IMR-90 (cell line): ENCODE data around the gene PPP1R27. TPM values are rescaled to one million over a fixed set of nuclear protein-coding genes. Genes with fewer than 3 reads are reported as not detected.

Experiments used
- ATAC-seq: fragments of 200-7000 bp; cut with Tn5 transposase; 2 replicates; pipeline ENCODE4 v1.9.1; 2020; ENCODE audit warnings: low read depth, mild to moderate bottlenecking, moderate library complexity
- BruUV-seq: library from RNA; stranded (reverse); fragments of 400-500 nt; replicated peaks from 2 replicates; lab custom pipeline; 2021; lab: Mats Ljungman, UMichigan
- CTCF ChIA-PET: fragments of 300-600 bp; formaldehyde crosslinking; extraction: SDS; loops from one replicate; lab custom pipeline; 2021; ENCODE audit warnings: antibody characterized with exemption; lab: Yijun Ruan, JAX
- POLR2A ChIA-PET: fragments of 300-600 bp; sonication (Branson Sonifier 250); formaldehyde crosslinking; loops from one replicate; lab custom pipeline; 2022; ENCODE audit warnings: antibody characterized with exemption; ENCODE audit not compliant: unreplicated experiment; lab: Charles Lee
- DNase-seq: peaks from one replicate; pipeline ENCODE4 v3.0.0; 2013
- H2AFZ ChIP-seq: replicated peaks from 2 replicates; pipeline ENCODE3; 2013; ENCODE audit warnings: low read length, mild to moderate bottlenecking; ENCODE audit not compliant: poor library complexity
- H2AK5ac ChIP-seq: 2 replicates; pipeline ENCODE4 v1.6.1; 2013; ENCODE audit warnings: low read depth, low read length, inconsistent platforms
- H2AK9ac ChIP-seq: replicated peaks from 2 replicates; pipeline ENCODE3; 2013; ENCODE audit warnings: mild to moderate bottlenecking, low read depth, low read length, moderate library complexity; ENCODE audit not compliant: poor library complexity
- H2BK120ac ChIP-seq: 2 replicates; pipeline ENCODE4 v1.6.1; 2013; ENCODE audit warnings: low read depth, low read length, inconsistent platforms
- H2BK15ac ChIP-seq: 3 replicates; pipeline ENCODE4 v1.6.1; 2013; ENCODE audit warnings: low read depth, low read length, inconsistent platforms
- H2BK20ac ChIP-seq: 2 replicates; pipeline ENCODE4 v1.6.1; 2013; ENCODE audit warnings: low read depth, mild to moderate bottlenecking, inconsistent platforms, low read length, moderate library complexity
- H2BK5ac ChIP-seq: 2 replicates; pipeline ENCODE4 v1.6.1; 2013; ENCODE audit warnings: mild to moderate bottlenecking, low read depth, low read length, inconsistent platforms; ENCODE audit not compliant: poor library complexity, severe bottlenecking
- H3K14ac ChIP-seq: replicated peaks from 2 replicates; pipeline ENCODE4 v1.6.1; 2013; ENCODE audit warnings: low read depth, low read length, inconsistent platforms
- H3K18ac ChIP-seq: 2 replicates; pipeline ENCODE4 v1.6.1; 2013; ENCODE audit warnings: low read depth, low read length, control low read depth
- H3K23ac ChIP-seq: 2 replicates; pipeline ENCODE4 v1.6.1; 2013; ENCODE audit warnings: low read depth, low read length, inconsistent platforms
- H3K27ac ChIP-seq: 2 replicates; pipeline ENCODE4 v1.5.1; 2013; ENCODE audit warnings: mild to moderate bottlenecking, control low read depth, low read length; ENCODE audit not compliant: insufficient read depth
- H3K27me3 ChIP-seq: 2 replicates; pipeline ENCODE4 v1.6.1; 2013; ENCODE audit warnings: low read length; ENCODE audit not compliant: control insufficient read depth, insufficient read depth
- H3K36me3 ChIP-seq: 2 replicates; pipeline ENCODE4 v1.6.1; 2013; ENCODE audit warnings: low read length, mixed read lengths; ENCODE audit not compliant: control insufficient read depth, insufficient read depth
- H3K4ac ChIP-seq: 2 replicates; pipeline ENCODE4 v1.6.1; 2013; ENCODE audit warnings: low read depth, low read length, inconsistent platforms
- H3K4me1 ChIP-seq: 2 replicates; pipeline ENCODE4 v1.6.1; 2013; ENCODE audit warnings: low read length, mixed read lengths; ENCODE audit not compliant: control insufficient read depth, insufficient read depth
- H3K4me2 ChIP-seq: 2 replicates; pipeline ENCODE4 v1.6.1; 2013; ENCODE audit warnings: low read depth, mild to moderate bottlenecking, control low read depth, low read length, moderate library complexity
- H3K4me3 ChIP-seq: 2 replicates; pipeline ENCODE4 v1.5.1; 2013; ENCODE audit warnings: low read depth, mild to moderate bottlenecking, control low read depth, low read length, moderate library complexity; ENCODE audit not compliant: insufficient read depth
- H3K56ac ChIP-seq: 2 replicates; pipeline ENCODE4 v1.6.1; 2013; ENCODE audit warnings: low read length, inconsistent platforms; ENCODE audit not compliant: insufficient read depth; ENCODE audit errors: extremely low read depth
- H3K79me1 ChIP-seq, 2 experiments: 2 replicates each; pipeline ENCODE4 v1.6.1; 2013; ENCODE audit warnings: low read length in 2 of 2, inconsistent platforms in 1 of 2, low read depth in 1 of 2
- H3K9ac ChIP-seq: 2 replicates; pipeline ENCODE4 v1.6.1; 2013; ENCODE audit warnings: low read depth, low read length, control low read depth
- H3K9me1 ChIP-seq: 2 replicates; pipeline ENCODE4 v1.6.1; 2013; ENCODE audit warnings: low read length, inconsistent platforms; ENCODE audit not compliant: insufficient read depth
- H3K9me3 ChIP-seq: 2 replicates; pipeline ENCODE4 v1.6.1; 2013; ENCODE audit warnings: low read length; ENCODE audit not compliant: control insufficient read depth, insufficient read depth
- H4K20me1 ChIP-seq: 2 replicates; pipeline ENCODE4 v1.6.1; 2013; ENCODE audit warnings: low read length, inconsistent platforms; ENCODE audit not compliant: insufficient read depth
- H4K5ac ChIP-seq: 2 replicates; pipeline ENCODE4 v1.6.1; 2013; ENCODE audit warnings: mild to moderate bottlenecking, low read depth, low read length, control low read depth
- H4K8ac ChIP-seq, 2 experiments: 2 replicates each; pipeline ENCODE4 v1.6.1; 2013; ENCODE audit warnings: low read depth in 2 of 2, low read length in 2 of 2, control low read depth in 1 of 2, inconsistent platforms in 1 of 2
- H4K91ac ChIP-seq: 2 replicates; pipeline ENCODE4 v1.6.1; 2013; ENCODE audit warnings: low read depth, low read length, inconsistent platforms; ENCODE audit not compliant: insufficient read depth
- BHLHE40 ChIP-seq: fragments of 150-350 bp; IDR thresholded peaks from 2 replicates; pipeline ENCODE4 v1.6.1; 2016; ENCODE audit warnings: mild to moderate bottlenecking, low read depth, low read length
- CEBPB ChIP-seq: IDR thresholded peaks from 2 replicates; pipeline ENCODE4 v1.6.1; 2012; ENCODE audit warnings: low read depth, low read length, improper control_type of control experiment
- CHD1 ChIP-seq: IDR thresholded peaks from 2 replicates; pipeline ENCODE4 v1.6.1; 2012; ENCODE audit warnings: low read depth, low read length, improper control_type of control experiment
- CTCF ChIP-seq: conservative IDR thresholded peaks from 2 replicates; pipeline ENCODE4 v1.5.1; 2012; ENCODE audit warnings: mild to moderate bottlenecking, low read depth, low read length, improper control_type of control experiment
- WGBS, 2 experiments: methylation state at CpG; one replicate each; pipeline versions ENCODE4 v1.1.5 to v1.1.7; 2013; ENCODE audit warnings: missing lambda C conversion rate in 2 of 2; ENCODE audit not compliant: insufficient read length in 1 of 2; ENCODE audit errors: extremely low coverage in 2 of 2; 5-methylcytosine and 5-hydroxymethylcytosine counted together
- dilution Hi-C: fragments of 300-500 bp; cut with HindIII; formaldehyde crosslinking; loops from one replicate; pipeline ENCODE4 v1.14.3; 2018; ENCODE audit warnings: low sequenced_read_pairs; ENCODE audit not compliant: unreplicated experiment
- in situ Hi-C: fragments of 300-500 bp; cut with MboI; formaldehyde crosslinking; loops from 3 replicates; pipeline ENCODE4 v1.14.3; 2019; ENCODE audit warnings: low sequenced_read_pairs, inconsistent platforms, mixed read lengths
- intact Hi-C: fragments of 100-400 bp; cut with micrococcal nuclease; formaldehyde crosslinking; loops from 2 replicates; pipeline ENCODE4 v1.10.0; 2022
- polyA plus RNA-seq, 3 experiments: library from polyadenylated mRNA; depleted of rRNA; stranded (reverse); fragments of >200 nt; gene quantifications; 2 replicates each; pipeline ENCODE4 v1.2.3, GENCODE V29; 2012; ENCODE audit warnings: low replicate concordance in 1 of 3
- total RNA-seq: library from RNA; depleted of rRNA; stranded (reverse); fragments of >200 nt; gene quantifications from 2 replicates; pipeline ENCODE4 v1.2.3, GENCODE V29; 2012

PPP1R27 gene
- total and polyA plus RNA-seq, 2 of the 4 experiments (the other 2 are of a cell fraction): 0.21 TPM; not detected in 1

DNA sequence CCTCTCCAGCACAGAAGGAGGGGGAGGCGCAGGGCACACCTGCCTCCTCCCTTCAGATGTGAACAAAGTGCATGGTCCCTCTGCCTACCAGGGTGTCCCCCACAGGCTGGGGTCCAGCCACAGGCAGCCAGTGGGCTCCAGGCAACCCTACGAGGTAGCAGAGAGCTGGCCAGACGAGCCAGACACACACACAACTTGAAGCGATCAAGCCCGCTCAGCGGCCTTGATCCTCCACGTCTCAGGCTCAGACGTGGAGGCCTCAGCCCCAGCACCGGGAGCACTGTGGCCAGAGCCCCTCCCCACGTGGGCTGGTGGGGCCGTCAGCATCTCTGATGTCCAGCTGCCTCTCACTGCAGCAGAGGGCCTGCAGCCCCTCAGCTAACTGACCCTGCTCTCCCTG lies 10.3 kb downstream of the PPP1R27 start:
- no peak overlapping the region for H2BK5ac ChIP-seq
- H3K9me1 ChIP-seq: peaks cover 4% of the 10 kb centered on the region; the same call in 1 of the 2 replicates
- H3K36me3 ChIP-seq: peaks cover 14% of the 10 kb centered on the region
- 90% methylated on average over 8 of the region's 11 CpGs; no CpG with 5 or more reads in 1 of the 2 experiments for WGBS, 2 experiments
- no peak overlapping the region for H4K91ac ChIP-seq
- H3K18ac ChIP-seq: no peak overlapping the region
- no peak overlapping the region for H3K56ac ChIP-seq
- no peak overlapping the region for H3K9ac ChIP-seq
- ChIA-PET CTCF (no interaction called here), POLR2A (interaction anchor here (0.5 kb wide), 1 partner anchor 69 kb away, joined by 3 read pairs; no protein-coding TSS in a partner anchor)
- no peak overlapping the region for H3K4me2 ChIP-seq
- no peak overlapping the region for H3K14ac ChIP-seq
- no peak for DNase-seq
- peaks cover 44% of the 10 kb centered on the region for H4K20me1 ChIP-seq
- no peak overlapping the region for H3K27ac ChIP-seq
- dilution Hi-C loops (no loop called here), in situ Hi-C loops (no loop called here), intact Hi-C loops (no loop called here)
- H3K9me3 ChIP-seq: no peaks in the 10 kb centered on the region
- H2BK120ac ChIP-seq: no peak overlapping the region
- no peaks in the 10 kb centered on the region for H3K4me1 ChIP-seq
- H2AFZ ChIP-seq: no peak overlapping the region
- no peak overlapping the region for H3K4ac ChIP-seq
- no peak overlapping the region for H2BK20ac ChIP-seq
- H3K79me1 ChIP-seq: peaks cover 10 to 40% of the 10 kb centered on the region in 2 experiments; a peak in 3 of 4 replicates
- H4K8ac ChIP-seq: no peak overlapping the region
- H3K4me3 ChIP-seq: no peak overlapping the region
- ATAC-seq: no peak
- H2AK5ac ChIP-seq: no peak overlapping the region
- H3K27me3 ChIP-seq: no peaks in the 10 kb centered on the region
- no peak for TF ChIP-seq CTCF
- TF ChIP-seq CHD1: no peak
- TF ChIP-seq BHLHE40: no peak
- TF ChIP-seq CEBPB: no peak
- H4K5ac ChIP-seq: no peak overlapping the region
- H3K23ac ChIP-seq: no peak overlapping the region
- BruUV-seq: no TSS peak
- H2AK9ac ChIP-seq: no peak overlapping the region
- no peak overlapping the region for H2BK15ac ChIP-seq
